Cerebellar nuclear complex (tissue), 1 donor: ENCODE results near the gene TBCC.
"Not testable (repeated sequence)": the region's sequence is repeated elsewhere in the genome, so short reads cannot be mapped to it uniquely, and the experiment has no call there.

Source experiments
- DNase-seq, 2 experiments: peaks; one replicate each; lab custom pipeline; 2025; lab: John Stamatoyannopoulos, UW

Gene TBCC

GRCh38 chr6:42769836-42770235 is 23.9 kb upstream of the TBCC start:
- no peak for DNase-seq

GRCh38 chr6:42769051-42769450 is 23.1 kb upstream of the TBCC start:
- DNase-seq = no peak

- DNase-seq = no peak
These were observed 20.3 kb upstream of the TBCC start for GRCh38 chr6:42766163-42766670.

- DNase-seq = no peak
These were observed 19.2 kb upstream of the TBCC start for GRCh38 chr6:42764911-42765648.

- DNase-seq = no peak
These were observed 17.0 kb upstream of the TBCC start for GRCh38 chr6:42762950-42763349.

GRCh38 chr6:42762426-42762859 is 16.5 kb upstream of the TBCC start:
- DNase-seq = no peak

GRCh38 chr6:42761287-42762067 is 15.6 kb upstream of the TBCC start:
- no peak for DNase-seq

GRCh38 chr6:42758756-42759430 is 13.0 kb upstream of the TBCC start:
- no peak for DNase-seq

GRCh38 chr6:42756722-42757121 is 10.8 kb upstream of the TBCC start:
- DNase-seq = no peak

GRCh38 chr6:42754759-42755158 is 8.9 kb upstream of the TBCC start:
- DNase-seq = no peak

- DNase-seq = no peak
These were observed 5.2 kb upstream of the TBCC start for GRCh38 chr6:42751055-42751454.

GRCh38 chr6:42748203-42748898 is 2.4 kb upstream of the TBCC start:
- DNase-seq = no peak

- peak; percentile 2 to 69 for DNase-seq
These were observed 824 bp upstream of the TBCC start for GRCh38 chr6:42746463-42747391.

- DNase-seq = no peak
These were observed 742 bp downstream of the TBCC start for GRCh38 chr6:42745083-42745639.

- DNase-seq = no peak
These were observed 1.5 kb downstream of the TBCC start for GRCh38 chr6:42744351-42744893.

GRCh38 chr6:42742116-42742894 is 3.6 kb downstream of the TBCC start:
- DNase-seq = no peak

GRCh38 chr6:42740725-42741124 is 5.2 kb downstream of the TBCC start:
- DNase-seq = no peak

- no peak for DNase-seq
These were observed 9.9 kb downstream of the TBCC start for GRCh38 chr6:42735976-42736375.

- not testable (repeated sequence) for DNase-seq
These were observed 11.9 kb downstream of the TBCC start for GRCh38 chr6:42733867-42734481.
